ENCODE measurements around the gene FRMPD2.

- TF ChIP-seq CTCF (IDR thresholded peaks at IDR 0.05 in 2 of 3, conservative IDR thresholded peaks at IDR 0.05 in 1 of 3; ENCODE audit: borderline replicate concordance in 1 of 3, insufficient read depth in 1 of 3, low read depth in 2 of 3, low read length in 2 of 3): no peak
- no peak for TF ChIP-seq MAX (IDR thresholded peaks at IDR 0.05)
- no peak for TF ChIP-seq YY1 (IDR thresholded peaks at IDR 0.05; ENCODE audit: extremely low read depth, insufficient replicate concordance, low read depth, low read length)
These were observed 24.6 kb upstream of the FRMPD2 start for GRCh38 chr10:48299066-48299465.
